K562 (cell line): ENCODE measurements around the gene NUP43. TPM values are rescaled to one million over a fixed set of nuclear protein-coding genes. Genes with fewer than 3 reads are reported as not detected.
A peak's percentile ranks its signal among the peaks of the same experiment; 100 is the strongest.

Experiments used
- BCL6 ChIP-seq: fragments of 250-450 bp; sonication (Bioruptor Pico); IDR thresholded peaks from 2 replicates; pipeline ENCODE4 v1.4.0; 2020
- CBFA2T2 ChIP-seq: fragments of 450-650 bp; conservative IDR thresholded peaks from 2 replicates; pipeline ENCODE4 v1.6.1; 2017; ENCODE audit warnings: mild to moderate bottlenecking
- GATAD2A ChIP-seq: fragments of 450-650 bp; IDR thresholded peaks from 2 replicates; pipeline ENCODE4 v1.6.1; 2017
- HMG20B ChIP-seq: fragments of 250-450 bp; sonication (Bioruptor Pico); IDR thresholded peaks from 2 replicates; pipeline ENCODE4 v1.5.0; 2021; ENCODE audit warnings: mild to moderate bottlenecking
- JUND ChIP-seq, 2 experiments: IDR thresholded peaks; 2 replicates in 1 of 2; 3 replicates in 1 of 2; pipeline ENCODE4 v1.6.1; 2011; ENCODE audit warnings: borderline replicate concordance in 2 of 2, low read depth in 2 of 2, low read length in 2 of 2, improper control_type of control experiment in 1 of 2, missing biosample characterization in 1 of 2, missing genetic modification characterization in 1 of 2, missing genetic modification reagents in 1 of 2
- KLF13 ChIP-seq: fragments of 450-650 bp; IDR thresholded peaks from 2 replicates; pipeline ENCODE4 v1.6.1; 2016; ENCODE audit warnings: missing genetic modification characterization, low read depth, mild to moderate bottlenecking, missing compliant biosample characterization, moderate library complexity, borderline replicate concordance
- MCM7 ChIP-seq, 2 experiments: fragments of 450-650 bp; IDR thresholded peaks; 2 replicates each; pipeline ENCODE4 v1.6.1; 2016 to 2018
- MLX ChIP-seq, 2 experiments: fragments of 450-650 bp in 1 of 2; sonication (generic) in 1 of 2; formaldehyde crosslinking; conservative IDR thresholded peaks; 2 replicates each; pipeline versions ENCODE4 v1.4.0 to v1.8.1; 2020 to 2022; ENCODE audit warnings: mild to moderate bottlenecking in 1 of 2, missing genetic modification reagents in 1 of 2
- PCBP2 ChIP-seq: fragments of 200-400 bp; formaldehyde crosslinking; IDR thresholded peaks from 2 replicates; pipeline ENCODE4 v1.6.1; 2018; ENCODE audit warnings: low read length, low read depth, mild to moderate bottlenecking, moderate library complexity; ENCODE audit not compliant: poor library complexity, severe bottlenecking
- PHF21A ChIP-seq: fragments of 450-650 bp; IDR thresholded peaks from 2 replicates; pipeline ENCODE4 v1.6.1; 2017; ENCODE audit warnings: low read depth, borderline replicate concordance
- RBM17 ChIP-seq: fragments of 200-400 bp; formaldehyde crosslinking; IDR thresholded peaks from 2 replicates; pipeline ENCODE4 v1.6.1; 2017; ENCODE audit warnings: low read depth, mild to moderate bottlenecking, low read length, borderline replicate concordance
- RERE ChIP-seq: sonication (generic); formaldehyde crosslinking; IDR thresholded peaks from 2 replicates; pipeline ENCODE4 v1.8.0; 2023; ENCODE audit warnings: missing genetic modification reagents, mild to moderate bottlenecking, borderline replicate concordance
- TCFL5 ChIP-seq: fragments of 250-450 bp; sonication (Bioruptor Pico); conservative IDR thresholded peaks from 2 replicates; pipeline ENCODE4 v1.6.1; 2021; ENCODE audit warnings: mild to moderate bottlenecking, moderate library complexity, matching md5 sums
- THRAP3 ChIP-seq: fragments of 450-650 bp; IDR thresholded peaks from 2 replicates; pipeline ENCODE4 v1.6.1; 2016; ENCODE audit warnings: mild to moderate bottlenecking, inconsistent platforms, borderline replicate concordance
- ZNF134 ChIP-seq: fragments of 250-450 bp; sonication (Bioruptor Pico); conservative IDR thresholded peaks from 2 replicates; pipeline ENCODE4 v1.4.0; 2020
- ZNF551 ChIP-seq: fragments of 250-450 bp; sonication (Bioruptor Pico); IDR thresholded peaks from 2 replicates; pipeline ENCODE4 v1.5.0; 2021; ENCODE audit warnings: mild to moderate bottlenecking, moderate library complexity
- polyA plus RNA-seq, 8 experiments: library from polyadenylated mRNA; depleted of rRNA in 4 of 8; stranded (reverse) in 5 of 8; unstranded in 3 of 8; fragments of >200 nt; fragmentation: Nextera tagmentation in 2 of 8; fragmentation: Illumina TruSeq in 1 of 8; extraction: Ambion mirVana in 2 of 8; extraction: Trizol in 1 of 8; gene quantifications; 2 replicates each; pipeline versions ENCODE4 v1.2.1 to v1.2.3, GENCODE V29; 2011 to 2014; ENCODE audit warnings: inconsistent platforms in 1 of 8, missing spikeins in 1 of 8
- total RNA-seq, 7 experiments: library from RNA; depleted of rRNA in 6 of 7; stranded (reverse); fragments of >200 nt in 6 of 7; fragmentation: Illumina TruSeq in 2 of 7; extraction: Trizol in 2 of 7; gene quantifications; 2 replicates each; pipeline versions ENCODE4 v1.2.1 to v1.2.3, GENCODE V29; 2011 to 2021; ENCODE audit warnings: low replicate concordance in 1 of 7
- TF ChIP-seq, protein P1 (sequence below), 2 experiments: fragments of 200-800 bp in 1 of 2; sonication (Bioruptor generic) in 1 of 2; sonication (generic) in 1 of 2; formaldehyde crosslinking in 1 of 2; IDR thresholded peaks in 1 of 2; conservative IDR thresholded peaks in 1 of 2; 2 replicates each; pipeline versions ENCODE4 v1.5.0 to v1.6.1; 2016 to 2020; ENCODE audit warnings: missing compliant biosample characterization in 1 of 2, missing genetic modification characterization in 1 of 2, missing genetic modification reagents in 1 of 2
- TF ChIP-seq, protein P2 (sequence below): sonication (generic); formaldehyde crosslinking; IDR thresholded peaks from 2 replicates; pipeline ENCODE4 v1.5.0; 2020; ENCODE audit warnings: missing genetic modification reagents

Gene NUP43
- total and polyA plus RNA-seq, 9 of the 15 experiments (the other 6 are each of a cell fraction or from before 2014, with no cell fraction given), result 28.9 to 136 (median 67.4) TPM

GRCh38 chr6:149728499-149729234, 17.7 kb downstream of the NUP43 start (continued):
- peak; percentile 85; the same call in 1 of the 2 replicates for TF ChIP-seq PHF21A
- TF ChIP-seq HMG20B (CRISPR knock-in tag), result no peak
- TF ChIP-seq THRAP3, result peak; percentile 68; the same call in 1 of the 2 replicates
- no peak for TF ChIP-seq MLX (CRISPR knock-in tag; conservative IDR thresholded peaks at IDR 0.05)
- no peak for TF ChIP-seq MCM7 (IDR thresholded peaks at IDR 0.05)
- TF ChIP-seq ZNF134, result no peak
- TF ChIP-seq BCL6, result peak; percentile 66; the same call in 1 of the 2 replicates
- TF ChIP-seq GATAD2A, result peak; percentile 99
- 0 out of 2 replicates have a peak, but pooled peaks have one; percentile 35 for TF ChIP-seq TCFL5 (CRISPR knock-in tag)
- TF ChIP-seq, protein P1, sequence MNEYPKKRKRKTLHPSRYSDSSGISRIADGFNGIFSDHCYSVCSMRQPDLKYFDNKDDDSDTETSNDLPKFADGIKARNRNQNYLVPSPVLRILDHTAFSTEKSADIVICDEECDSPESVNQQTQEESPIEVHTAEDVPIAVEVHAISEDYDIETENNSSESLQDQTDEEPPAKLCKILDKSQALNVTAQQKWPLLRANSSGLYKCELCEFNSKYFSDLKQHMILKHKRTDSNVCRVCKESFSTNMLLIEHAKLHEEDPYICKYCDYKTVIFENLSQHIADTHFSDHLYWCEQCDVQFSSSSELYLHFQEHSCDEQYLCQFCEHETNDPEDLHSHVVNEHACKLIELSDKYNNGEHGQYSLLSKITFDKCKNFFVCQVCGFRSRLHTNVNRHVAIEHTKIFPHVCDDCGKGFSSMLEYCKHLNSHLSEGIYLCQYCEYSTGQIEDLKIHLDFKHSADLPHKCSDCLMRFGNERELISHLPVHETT (CRISPR knock-in tag; conservative IDR thresholded peaks at IDR 0.05 in 1 of 2, IDR thresholded peaks at IDR 0.05 in 1 of 2), result peak in 1 of 2 experiments; percentile 88; a peak in 2 of 4 replicates
- no peak for TF ChIP-seq KLF13
- TF ChIP-seq RERE (CRISPR knock-in tag), result no peak
- TF ChIP-seq ZNF551 (CRISPR knock-in tag), result no peak
- TF ChIP-seq CBFA2T2, result peak; percentile 97
- TF ChIP-seq RBM17, result no peak
- TF ChIP-seq JUND (IDR thresholded peaks at IDR 0.05; ENCODE audit: borderline replicate concordance, low read depth, low read length), result peak; percentile 82
- peak; percentile 81; the same call in 1 of the 3 replicates for TF ChIP-seq JUND (tag; IDR thresholded peaks at IDR 0.05; ENCODE audit: borderline replicate concordance, low read depth, low read length)
- TF ChIP-seq, protein P2, sequence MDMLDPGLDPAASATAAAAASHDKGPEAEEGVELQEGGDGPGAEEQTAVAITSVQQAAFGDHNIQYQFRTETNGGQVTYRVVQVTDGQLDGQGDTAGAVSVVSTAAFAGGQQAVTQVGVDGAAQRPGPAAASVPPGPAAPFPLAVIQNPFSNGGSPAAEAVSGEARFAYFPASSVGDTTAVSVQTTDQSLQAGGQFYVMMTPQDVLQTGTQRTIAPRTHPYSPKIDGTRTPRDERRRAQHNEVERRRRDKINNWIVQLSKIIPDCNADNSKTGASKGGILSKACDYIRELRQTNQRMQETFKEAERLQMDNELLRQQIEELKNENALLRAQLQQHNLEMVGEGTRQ (CRISPR knock-in tag), result no peak
- no peak for TF ChIP-seq PCBP2
